Measurements from ENCODE around the gene COG1. TPM values are rescaled to one million over a fixed set of nuclear protein-coding genes. Genes with fewer than 3 reads are reported as not detected.
A peak's percentile ranks its signal among the peaks of the same experiment; 100 is the strongest.

COG1 gene
- total RNA-seq, 1 donor from 2014 or later, result 46.1 TPM

GRCh38 chr17:73250851-73251640 is 58.2 kb downstream of the COG1 start:
- intact Hi-C loops (cut with DNase I), result no loop called here
- no peak for DNase-seq

GRCh38 chr17:73251871-73252270 is 59.0 kb downstream of the COG1 start:
- no peak for DNase-seq
- ATAC-seq (ENCODE audit: poor library complexity), result no peak
- intact Hi-C loops (cut with DNase I), result no loop called here

More at GRCh38 chr17:73250851-73251640, 58.2 kb downstream of the COG1 start:
- ATAC-seq (ENCODE audit: poor library complexity), result no peak

- DNase-seq (peak; percentile 65), ATAC-seq (ENCODE audit: poor library complexity) (peak; percentile 82)
- intact Hi-C loops (cut with DNase I), result loop anchor here (2.0 kb wide), 1 partner anchor 115 kb away; no protein-coding TSS in a partner anchor
Observed at GRCh38 chr17:73255671-73256181, 62.9 kb downstream of the COG1 start.

DNA sequence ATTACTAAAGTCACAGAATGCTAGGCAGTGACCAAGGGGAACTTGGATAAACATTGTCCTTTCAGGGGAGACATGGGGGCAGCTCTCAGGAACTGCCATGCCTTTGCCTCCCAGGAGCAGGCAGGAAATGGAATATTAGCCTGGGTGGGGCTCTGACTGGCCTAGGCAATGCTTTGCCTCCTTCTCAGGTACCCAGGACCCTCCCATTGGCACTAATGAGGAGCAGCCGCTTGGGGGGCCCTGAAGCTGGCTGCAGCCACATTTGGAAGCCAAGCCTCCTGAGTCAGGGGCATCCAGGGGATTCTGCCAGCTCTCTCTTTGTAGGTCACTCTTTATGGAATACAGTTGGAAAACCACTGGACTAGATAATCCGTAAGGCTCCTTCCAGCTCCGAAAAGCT is 63.4 kb downstream of the COG1 start:
- no peak for ATAC-seq (ENCODE audit: poor library complexity)
- no peak for DNase-seq
- intact Hi-C loops (cut with DNase I), result no loop called here

- DNase-seq, result no peak
- intact Hi-C loops (cut with DNase I), result no loop called here
- ATAC-seq (ENCODE audit: poor library complexity), result no peak
Observed at GRCh38 chr17:73257516-73257915, 64.7 kb downstream of the COG1 start.

Other genes starting within 250 kb of the COG1 start
- gene SLC39A11, start 100.4 kb upstream of the COG1 start, total RNA-seq, result 5.5 TPM
- 0.56 TPM for gene SSTR2, start 28.0 kb upstream of the COG1 start, total RNA-seq
- not detected for gene CPSF4L, start 68.8 kb downstream of the COG1 start, total RNA-seq
- gene CDC42EP4, start 118.9 kb downstream of the COG1 start, total RNA-seq, result 53.0 TPM

Data from Right ventricle myocardium superior (tissue), 1 donor.